ENCODE results near the gene USH2A.

Gene USH2A

DNA sequence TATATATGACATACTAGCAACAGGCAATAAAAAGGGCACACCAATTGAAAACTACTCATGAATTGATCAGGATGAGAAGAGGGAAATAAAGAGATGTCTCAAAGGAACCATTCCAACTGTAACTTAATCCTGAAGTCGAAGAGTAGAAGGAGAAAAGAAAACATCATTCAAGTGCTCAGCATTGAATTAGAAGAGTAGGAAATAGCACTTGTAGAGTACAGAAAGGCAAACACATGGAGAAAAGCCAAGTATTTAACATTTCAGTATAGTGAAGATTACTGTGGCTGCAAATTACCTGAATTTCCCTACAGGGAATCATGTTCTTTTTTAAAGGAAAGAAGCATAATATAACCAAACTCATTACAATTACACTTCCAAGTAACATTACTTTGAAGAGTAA, 651.1 kb downstream of the USH2A start:
- no peak for DNase-seq

DNA sequence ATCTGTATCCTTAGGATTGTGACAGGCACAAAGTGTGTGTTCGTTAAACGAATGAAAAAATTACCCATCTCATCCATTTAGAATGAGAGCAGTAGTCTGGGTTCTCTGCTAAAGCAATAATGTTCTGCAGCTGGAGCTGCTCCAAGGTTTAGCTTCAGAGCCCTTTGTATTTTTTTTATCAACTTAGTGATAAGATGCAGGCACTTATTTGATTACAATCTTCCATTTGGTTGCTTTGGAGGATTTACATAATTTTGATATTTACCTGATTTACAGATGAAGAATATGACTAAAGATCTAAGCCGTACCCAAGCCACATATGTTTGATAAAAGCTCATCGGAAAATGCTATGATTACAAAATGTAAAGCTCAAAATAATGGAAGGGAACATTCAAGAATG, 654.9 kb downstream of the USH2A start:
- DNase-seq, result no peak

DNA sequence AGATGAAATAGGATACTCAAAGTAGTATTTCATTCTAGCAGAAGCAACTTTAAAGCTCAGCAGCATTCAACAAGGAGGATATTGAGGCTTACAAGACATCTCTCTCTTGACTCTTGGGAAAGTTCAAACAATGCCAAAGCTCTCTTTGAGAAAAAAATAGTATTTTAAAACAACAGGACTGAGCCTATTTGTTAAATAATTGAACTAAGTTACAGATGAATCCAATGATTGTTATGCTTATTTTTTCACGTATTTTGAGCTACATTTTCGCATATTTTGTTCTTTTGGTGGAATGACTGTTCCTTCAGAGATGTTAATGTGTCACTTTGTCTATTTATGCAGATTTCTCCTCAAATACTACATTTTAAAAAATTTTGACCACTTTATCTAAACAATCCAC, 655.5 kb downstream of the USH2A start:
- no peak for DNase-seq

GRCh38 chr1:215766521-215766920, 656.7 kb downstream of the USH2A start:
- DNase-seq, result no peak

DNA sequence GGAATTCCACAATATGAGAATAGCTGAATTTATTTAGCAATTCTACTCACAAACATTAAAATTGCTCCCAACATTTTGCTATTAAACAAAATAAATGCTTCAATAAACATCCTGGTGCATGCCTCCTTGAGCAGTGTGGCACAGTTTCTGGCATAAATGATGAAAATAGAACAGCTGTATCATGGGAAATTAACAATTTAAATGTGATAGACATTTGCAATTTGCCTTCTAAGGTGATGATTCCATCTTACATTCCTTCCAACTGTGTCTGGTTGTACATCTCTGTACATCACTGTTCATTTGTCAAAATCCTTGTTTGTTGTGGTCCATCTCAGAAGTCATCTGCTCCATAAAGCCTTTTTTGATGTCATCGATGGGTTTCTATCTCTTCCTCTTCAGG, 657.4 kb downstream of the USH2A start:
- DNase-seq, result no peak

DNA sequence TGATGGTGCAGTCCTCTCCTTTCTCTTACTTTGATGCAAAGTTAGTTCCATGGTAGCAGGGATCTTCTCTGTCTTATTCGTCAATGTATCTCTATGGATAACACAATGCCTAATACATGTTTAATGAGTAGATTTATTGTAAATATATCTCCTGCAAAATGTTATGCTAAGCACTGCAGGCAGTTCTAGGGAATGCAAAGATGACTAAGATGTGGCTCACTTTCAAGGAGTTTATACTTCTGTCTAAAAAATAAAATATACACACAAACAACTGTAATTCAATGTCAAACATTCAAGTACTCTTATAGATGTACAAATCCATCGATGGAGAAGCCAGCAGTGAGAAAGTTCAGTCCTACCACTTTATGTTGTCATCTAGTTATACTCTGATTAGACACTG, 661.8 kb downstream of the USH2A start:
- DNase-seq, result no peak

DNA sequence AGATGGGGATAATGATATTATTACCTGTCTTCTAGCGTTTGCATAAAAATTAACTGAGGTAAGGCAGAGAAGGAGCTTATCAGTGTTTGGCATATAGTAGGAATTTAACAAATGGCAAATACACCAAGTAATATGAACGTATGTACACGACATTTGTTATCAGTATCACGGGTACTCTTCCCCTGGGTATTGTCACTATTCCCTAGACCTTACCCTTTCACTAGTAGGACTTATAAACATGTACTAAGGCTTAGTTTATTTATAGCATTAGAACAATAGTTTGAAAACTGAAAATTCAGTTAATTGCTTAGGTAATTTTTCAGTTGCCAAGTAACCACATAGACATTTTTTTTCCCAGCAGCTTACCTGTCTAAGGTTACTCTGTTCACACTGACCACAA, 669.1 kb downstream of the USH2A start:
- no peak for DNase-seq

- DNase-seq, result no peak
These were observed 673.8 kb downstream of the USH2A start for GRCh38 chr1:215749414-215749813.

GRCh38 chr1:215748431-215748830, 674.8 kb downstream of the USH2A start:
- no peak for DNase-seq

GRCh38 chr1:215744419-215744818, 678.8 kb downstream of the USH2A start:
- DNase-seq, result no peak

- DNase-seq, result no peak
These were observed 684.2 kb downstream of the USH2A start for GRCh38 chr1:215739025-215739424.

DNA sequence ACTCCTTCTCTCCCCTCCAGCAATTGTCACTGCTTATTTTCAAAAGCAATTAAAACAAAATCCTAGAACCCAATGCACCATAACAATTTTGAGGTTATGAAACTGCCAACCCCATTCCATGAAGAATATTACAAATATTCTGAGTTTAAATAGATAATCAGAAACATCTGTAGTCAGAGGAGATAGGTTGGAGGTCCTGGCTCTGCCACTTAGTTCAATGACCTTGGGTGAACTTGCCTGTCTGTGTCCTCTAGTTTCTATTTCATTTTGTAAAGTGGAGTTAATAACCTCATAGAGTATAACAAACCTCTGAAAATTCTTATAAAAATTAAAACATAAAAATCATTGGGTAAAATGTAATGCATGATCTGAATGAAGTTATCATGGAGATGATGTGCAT, 691.5 kb downstream of the USH2A start:
- DNase-seq, result no peak

- DNase-seq, result no peak
These were observed 692.6 kb downstream of the USH2A start for GRCh38 chr1:215730600-215730999.

GRCh38 chr1:215728169-215728568, 695.1 kb downstream of the USH2A start:
- DNase-seq, result no peak

DNA sequence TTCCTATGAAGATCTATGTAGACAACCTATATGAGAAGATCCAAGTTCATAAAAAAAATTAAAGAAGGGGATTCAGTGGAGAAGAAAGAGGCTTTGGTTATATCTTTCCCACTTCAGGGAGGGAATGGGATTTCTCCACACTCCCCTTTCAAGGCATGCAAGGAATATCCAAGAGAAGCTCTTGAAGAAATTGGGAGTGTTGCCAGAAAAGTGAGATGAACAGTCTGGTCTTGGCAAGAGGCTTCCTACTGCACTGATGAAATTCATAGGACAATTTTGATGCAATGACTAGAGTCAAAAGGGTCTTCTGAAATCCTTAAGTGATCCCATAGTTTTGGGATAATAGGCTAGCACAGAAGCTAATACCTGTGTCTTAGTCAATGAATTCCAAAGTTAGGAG, 703.1 kb downstream of the USH2A start:
- DNase-seq, result no peak

DNA sequence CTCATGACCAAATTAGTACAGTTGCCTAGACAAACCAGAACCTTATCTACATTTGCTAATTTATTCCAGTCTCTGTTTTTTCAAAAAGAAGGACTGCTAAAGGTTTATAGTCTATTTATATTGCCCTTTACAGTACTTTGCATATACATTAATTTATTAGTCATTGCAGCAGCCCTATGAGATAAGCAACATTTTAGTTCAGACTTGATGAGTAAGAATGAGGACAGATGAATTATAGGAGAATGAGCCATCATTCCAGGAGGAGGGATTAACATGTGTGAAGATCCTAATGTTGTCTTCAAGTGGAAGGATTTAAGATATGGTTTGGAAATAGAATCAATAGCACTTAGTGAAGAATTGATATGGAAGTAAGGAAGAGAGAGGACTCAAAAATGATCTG, 703.7 kb downstream of the USH2A start:
- DNase-seq, result no peak

DNA sequence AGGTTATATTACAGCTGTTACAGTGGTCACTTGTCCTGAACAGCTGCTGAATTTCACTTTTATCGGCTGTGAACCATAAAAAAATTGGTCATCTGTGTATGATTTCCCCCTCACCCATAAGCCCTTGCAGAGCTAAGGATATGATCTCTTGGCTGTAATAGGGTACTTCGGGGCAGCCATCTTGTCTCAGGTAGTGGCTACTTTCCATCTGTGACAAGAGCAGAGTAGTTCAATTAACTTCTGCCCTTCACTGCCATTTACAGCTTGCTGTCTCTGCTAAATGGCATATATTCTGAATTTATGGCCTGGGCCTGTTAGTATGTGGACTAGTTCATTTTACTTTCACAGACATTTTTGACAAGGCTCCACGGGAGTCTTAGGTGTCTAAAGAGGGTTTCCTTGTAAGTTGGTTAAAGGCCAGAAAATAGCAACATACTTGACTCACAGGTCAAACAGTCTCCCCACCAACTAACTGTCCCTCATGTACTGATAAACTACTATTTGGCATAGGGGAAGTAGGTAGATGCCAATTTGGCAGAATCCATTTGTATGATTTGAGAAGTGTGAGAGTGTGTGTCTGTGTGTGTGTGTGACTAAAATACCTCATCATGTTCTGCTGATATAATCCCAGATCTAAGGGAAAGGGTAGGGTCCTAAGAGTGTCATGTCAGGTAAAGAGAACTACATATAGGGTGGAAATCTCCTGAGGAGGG, 704.5 kb downstream of the USH2A start:
- no peak for DNase-seq

DNA sequence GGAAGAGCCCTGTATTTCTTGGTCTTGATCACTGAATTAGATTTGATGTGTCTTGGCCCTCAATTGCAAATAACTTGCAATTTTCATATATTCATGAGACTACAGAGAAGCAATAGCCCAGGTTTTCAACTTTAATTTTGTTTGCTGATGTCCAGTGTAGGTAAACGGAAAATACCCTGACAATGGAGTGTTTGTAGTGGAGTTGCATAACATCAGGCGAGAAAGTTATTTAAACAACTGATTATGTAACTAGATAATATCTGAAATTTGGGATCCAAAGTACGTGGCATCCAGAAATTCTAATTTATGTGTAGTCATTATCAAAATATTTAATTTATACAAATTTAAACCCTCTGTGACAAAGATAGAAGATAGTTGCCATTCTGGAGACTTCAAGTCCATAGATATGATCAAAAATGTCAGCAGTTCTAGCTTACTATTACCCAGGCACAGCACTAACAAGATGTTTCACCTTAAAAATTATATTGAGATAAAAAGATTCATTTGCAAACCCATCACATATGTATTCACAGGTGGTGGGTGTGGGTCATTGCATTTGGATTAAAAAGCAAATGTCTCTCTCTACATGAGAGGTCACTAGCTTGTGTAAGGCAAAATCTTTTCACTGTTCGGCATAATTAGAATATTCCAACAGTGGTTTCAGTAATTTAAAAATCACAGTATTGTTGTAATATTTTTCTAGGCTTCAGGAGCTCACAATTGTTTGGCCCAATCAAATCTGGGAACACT, 705.4 kb downstream of the USH2A start:
- no peak for DNase-seq

DNA sequence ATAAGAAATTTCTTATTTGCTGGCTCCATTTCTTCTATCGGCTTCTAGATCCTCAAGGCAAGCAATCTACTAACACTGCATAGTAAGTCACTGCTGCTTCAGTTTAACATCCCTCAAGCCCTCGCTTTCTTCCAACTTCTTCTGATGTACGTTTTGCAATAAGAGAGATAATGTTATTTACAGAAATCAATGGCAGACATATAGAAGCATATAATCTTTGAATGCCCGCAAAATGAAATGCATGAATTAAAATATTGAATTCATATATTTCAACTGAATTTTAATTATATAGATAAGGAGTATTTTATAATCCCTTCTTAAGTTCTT, 712.4 kb downstream of the USH2A start:
- no peak for DNase-seq

GRCh38 chr1:215710036-215710898, 713.0 kb downstream of the USH2A start:
- DNase-seq, result no peak

DNA sequence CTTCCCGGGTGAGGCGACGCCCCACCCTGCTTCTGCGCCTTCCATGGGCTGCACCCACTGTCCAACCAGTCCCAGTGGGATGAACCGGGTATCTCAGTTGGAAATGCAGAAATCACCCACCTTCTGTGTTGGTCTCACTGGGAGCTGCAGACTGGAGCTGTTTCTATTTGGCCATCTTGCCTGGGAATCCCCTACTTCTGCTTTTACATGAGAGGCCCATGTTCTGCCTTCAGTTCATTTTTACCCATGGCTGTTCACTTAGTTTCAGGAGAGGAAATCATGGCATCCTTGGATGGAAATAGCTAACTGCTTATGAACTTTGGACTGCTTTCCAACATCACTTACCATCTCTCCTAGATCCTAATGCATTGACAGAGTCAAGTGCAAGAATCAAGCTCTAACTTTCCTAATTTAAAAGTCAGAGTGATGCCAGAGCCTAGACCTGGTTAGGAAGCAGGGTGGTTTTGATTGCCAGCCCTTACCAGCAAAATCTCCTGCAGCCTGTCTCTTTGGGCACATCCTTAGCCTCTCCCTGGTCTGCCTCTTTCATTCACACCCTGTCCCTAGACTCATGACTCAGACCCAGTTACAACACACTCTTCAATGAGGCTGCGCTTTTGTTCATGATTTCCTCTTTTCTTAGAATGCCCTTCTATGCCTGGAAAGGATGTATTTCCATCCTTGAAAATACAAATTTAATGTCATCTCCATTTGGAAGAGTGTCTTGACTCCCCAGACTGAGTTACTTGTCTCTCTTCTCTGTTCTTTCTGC, 719.0 kb downstream of the USH2A start:
- DNase-seq, result no peak

DNA sequence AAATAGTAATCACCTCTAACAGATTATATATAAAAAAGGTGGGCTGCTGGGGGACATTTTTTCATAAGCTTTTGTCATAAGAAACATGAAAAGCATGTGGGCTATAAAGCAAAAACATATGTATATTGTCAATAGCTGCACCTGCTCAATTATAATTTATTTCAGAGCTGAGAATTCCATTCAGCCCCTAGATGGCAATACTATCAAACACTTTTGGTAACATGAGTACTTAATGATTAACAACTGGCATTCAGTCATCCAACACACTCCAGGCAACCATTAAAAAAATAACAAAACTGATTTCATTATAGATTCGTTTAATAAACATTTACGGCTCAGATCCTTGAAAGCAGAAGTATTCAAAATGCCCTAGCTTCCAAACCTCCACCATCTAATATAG, 741.0 kb downstream of the USH2A start:
- no peak for DNase-seq

DNA sequence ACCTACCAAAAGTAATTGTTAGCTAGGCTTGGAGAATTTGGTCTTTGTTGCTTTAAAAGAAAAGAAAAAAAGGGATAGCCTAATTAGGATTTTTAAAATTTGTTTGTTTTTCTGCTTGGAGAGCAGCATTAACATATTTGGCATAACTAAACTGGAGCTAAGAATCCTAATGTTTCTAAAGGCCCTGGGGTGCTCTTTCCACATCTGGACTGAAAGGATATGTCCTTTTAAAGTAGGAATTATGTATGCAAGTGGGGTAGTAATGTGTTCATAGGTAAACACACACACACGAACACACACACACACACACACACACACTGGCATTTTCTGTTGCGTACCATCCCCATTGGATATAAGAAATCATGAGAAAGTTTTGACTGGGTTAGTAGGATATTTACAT, 742.2 kb downstream of the USH2A start:
- no peak for DNase-seq

Data from CD4-positive, alpha-beta T cell treated with Interleukin-17A for 1 hour (primary cell).